Measurements from ENCODE around the gene VAV2. TPM values are rescaled to one million over a fixed set of nuclear protein-coding genes. Genes with fewer than 3 reads are reported as not detected.

The VAV2 gene
- total RNA-seq, 3 donors from 2014 or later = 29.4 to 34.8 (median 34.5) TPM

DNA sequence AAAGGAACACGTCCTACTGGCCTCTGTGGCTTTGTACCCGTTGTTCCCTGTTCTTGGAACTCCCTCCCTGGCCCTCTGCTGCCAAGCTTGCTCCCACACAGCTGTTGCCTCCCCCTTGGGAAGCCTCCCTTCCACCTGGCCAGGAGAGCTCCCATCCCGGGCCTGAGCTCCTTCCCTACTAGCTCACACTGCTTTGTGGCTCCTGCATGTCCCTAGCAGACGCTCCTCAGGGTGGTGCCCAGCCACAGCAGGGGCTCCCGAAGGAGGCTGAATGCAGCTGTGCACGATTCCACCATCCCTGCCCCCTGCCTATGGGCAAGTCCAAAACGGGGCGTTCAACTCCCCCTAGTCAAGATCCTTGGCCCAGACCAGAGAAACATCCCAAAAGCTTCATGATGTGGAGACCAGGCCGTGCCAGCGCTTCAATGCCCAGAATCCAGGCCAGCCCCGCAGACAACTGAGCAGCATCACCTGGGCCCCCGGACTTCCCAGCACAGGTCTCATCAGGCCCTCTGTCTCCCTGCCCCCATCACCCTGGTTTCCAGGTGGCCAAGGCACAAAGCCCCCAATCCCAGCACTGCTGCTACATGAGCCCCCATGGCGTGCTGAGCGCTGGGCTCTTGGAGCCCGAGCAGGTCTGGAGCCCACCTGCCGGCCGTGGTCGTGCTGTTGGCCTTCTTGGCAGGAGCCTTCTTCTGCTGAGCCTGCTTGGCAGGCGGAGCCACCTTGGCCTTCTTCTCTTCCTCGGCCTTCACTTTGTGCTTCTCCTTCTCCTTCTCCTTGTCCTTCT, 47.5 kb upstream of the VAV2 start:
- DNase-seq (peak in 2 of 3 donors; percentile 10 to 33), ATAC-seq (no peak)
- H3K36me3 ChIP-seq (ENCODE audit: low read depth) = peaks cover 2% of the 10 kb centered on the region
- intact Hi-C loops (cut with DNase I, micrococcal nuclease) = no loop called here
- H3K9me3 ChIP-seq = no peaks in the 10 kb centered on the region
- H3K4me1 ChIP-seq (ENCODE audit: low read depth) = no peaks in the 10 kb centered on the region
- TF ChIP-seq, protein P1, sequence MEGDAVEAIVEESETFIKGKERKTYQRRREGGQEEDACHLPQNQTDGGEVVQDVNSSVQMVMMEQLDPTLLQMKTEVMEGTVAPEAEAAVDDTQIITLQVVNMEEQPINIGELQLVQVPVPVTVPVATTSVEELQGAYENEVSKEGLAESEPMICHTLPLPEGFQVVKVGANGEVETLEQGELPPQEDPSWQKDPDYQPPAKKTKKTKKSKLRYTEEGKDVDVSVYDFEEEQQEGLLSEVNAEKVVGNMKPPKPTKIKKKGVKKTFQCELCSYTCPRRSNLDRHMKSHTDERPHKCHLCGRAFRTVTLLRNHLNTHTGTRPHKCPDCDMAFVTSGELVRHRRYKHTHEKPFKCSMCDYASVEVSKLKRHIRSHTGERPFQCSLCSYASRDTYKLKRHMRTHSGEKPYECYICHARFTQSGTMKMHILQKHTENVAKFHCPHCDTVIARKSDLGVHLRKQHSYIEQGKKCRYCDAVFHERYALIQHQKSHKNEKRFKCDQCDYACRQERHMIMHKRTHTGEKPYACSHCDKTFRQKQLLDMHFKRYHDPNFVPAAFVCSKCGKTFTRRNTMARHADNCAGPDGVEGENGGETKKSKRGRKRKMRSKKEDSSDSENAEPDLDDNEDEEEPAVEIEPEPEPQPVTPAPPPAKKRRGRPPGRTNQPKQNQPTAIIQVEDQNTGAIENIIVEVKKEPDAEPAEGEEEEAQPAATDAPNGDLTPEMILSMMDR (IDR thresholded peaks at IDR 0.05) = no peak
- H3K4me3 ChIP-seq = no peak overlapping the region

DNA sequence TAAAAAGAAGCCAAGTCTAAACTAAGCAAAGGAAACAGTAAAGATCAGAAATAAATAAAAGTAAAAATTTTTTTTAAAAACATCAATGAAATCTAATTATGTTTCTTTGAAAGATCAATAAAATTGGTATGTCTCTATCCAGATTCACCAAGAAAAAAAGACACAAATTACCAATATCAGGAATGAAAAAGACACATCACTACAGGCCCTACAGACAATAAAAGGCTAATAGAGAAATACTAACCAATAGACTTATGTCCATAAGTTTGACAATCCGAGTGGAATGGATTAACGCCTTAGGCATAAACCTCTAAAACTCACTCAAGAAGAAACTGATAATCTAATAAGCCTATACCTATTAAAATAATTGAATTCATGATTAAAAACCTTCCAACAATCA, 45.5 kb upstream of the VAV2 start:
- Histone ChIP-seq H3K4me3 (no peak overlapping the region), H3K4me1 (ENCODE audit: low read depth) (no peaks in the 10 kb centered on the region), H3K9me3 (no peaks in the 10 kb centered on the region), H3K36me3 (ENCODE audit: low read depth) (peaks cover 4% of the 10 kb centered on the region)
- ATAC-seq (no peak), DNase-seq (no peak)
- intact Hi-C loops (cut with DNase I, micrococcal nuclease) = no loop called here
- TF ChIP-seq, protein P1 (IDR thresholded peaks at IDR 0.05) = no peak

DNA sequence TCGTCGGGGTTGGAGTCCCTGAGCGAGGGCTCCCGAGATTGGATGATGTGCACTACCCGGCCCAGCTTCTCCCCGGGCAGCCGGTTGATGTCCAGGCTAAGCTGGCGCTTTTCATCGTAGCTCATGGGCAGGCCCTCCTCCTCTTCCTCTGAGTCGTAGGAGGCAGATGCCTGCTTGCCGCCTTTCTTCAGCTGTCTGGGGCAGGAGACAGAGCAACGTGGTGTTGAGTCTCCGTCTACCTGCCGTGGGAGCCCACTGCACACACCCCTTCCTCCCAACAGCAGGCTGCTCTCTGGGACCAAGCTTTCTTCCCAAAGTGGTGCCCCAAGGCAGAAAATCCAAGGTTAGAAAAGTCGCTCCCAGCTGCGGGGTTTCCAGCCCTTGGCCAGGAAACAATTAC, 44.0 kb upstream of the VAV2 start:
- intact Hi-C loops (cut with DNase I, micrococcal nuclease) = no loop called here
- DNase-seq = no peak
- Histone ChIP-seq H3K9me3 (no peaks in the 10 kb centered on the region), H3K36me3 (ENCODE audit: low read depth) (peaks cover 7% of the 10 kb centered on the region), H3K4me3 (no peak overlapping the region), H3K4me1 (ENCODE audit: low read depth) (no peaks in the 10 kb centered on the region)
- ATAC-seq = no peak
- TF ChIP-seq, protein P1 (IDR thresholded peaks at IDR 0.05) = no peak

DNA sequence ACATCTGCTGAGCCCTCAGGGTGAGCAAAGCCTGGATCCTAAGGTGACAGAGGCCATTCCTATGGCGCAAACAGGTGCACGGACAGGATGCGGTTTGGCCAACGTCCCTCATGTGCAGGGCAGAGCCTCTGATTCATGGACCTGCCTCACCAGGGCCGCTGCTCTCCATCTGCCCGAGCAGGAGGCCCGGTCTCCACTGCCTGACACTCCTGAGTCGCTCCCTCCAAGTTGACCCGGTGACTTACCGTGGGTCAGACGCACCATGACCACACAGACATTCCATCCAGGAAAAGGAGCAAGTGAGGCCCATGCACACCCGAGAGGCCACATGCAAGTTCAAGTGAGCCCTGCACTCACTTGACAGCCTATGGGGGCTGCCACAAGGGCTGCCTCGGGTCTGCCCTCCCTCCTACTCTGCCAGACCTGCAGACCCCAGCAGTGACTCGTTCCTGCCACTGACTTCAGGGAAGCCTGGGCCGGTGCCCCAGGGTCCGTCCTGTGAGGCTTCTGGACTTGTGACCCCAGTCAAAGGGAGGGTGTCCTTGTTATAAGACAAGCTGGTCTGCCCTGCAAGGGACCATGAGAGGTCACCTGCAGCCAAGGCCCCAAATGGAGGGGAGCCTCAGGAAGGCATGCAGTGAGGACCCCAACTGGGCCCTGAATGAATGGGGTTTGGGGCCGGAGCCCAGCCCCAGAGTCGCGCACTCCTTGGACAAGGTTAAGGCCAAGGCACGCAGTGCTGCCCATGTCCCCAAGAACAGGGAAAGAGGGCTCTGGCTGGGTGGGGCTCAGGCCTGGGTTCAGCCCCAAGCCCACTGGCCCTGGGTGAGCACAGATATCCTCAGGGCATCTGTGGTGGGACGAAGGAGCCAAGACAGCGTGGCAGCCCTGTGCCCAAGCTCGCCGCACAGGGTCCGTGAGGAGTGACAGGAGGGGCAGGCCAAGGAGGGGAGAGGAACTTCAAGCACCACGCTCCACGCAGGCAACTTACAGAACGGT, 43.2 kb upstream of the VAV2 start:
- Histone ChIP-seq H3K4me1 (ENCODE audit: low read depth) (no peaks in the 10 kb centered on the region), H3K4me3 (no peak overlapping the region), H3K36me3 (ENCODE audit: low read depth) (peaks cover 7% of the 10 kb centered on the region), H3K9me3 (no peaks in the 10 kb centered on the region)
- peak in 1 of 3 donors; percentile 7 for DNase-seq
- no peak for ATAC-seq
- TF ChIP-seq, protein P1 (IDR thresholded peaks at IDR 0.05) = no peak
- intact Hi-C loops (cut with DNase I, micrococcal nuclease) = no loop called here

DNA sequence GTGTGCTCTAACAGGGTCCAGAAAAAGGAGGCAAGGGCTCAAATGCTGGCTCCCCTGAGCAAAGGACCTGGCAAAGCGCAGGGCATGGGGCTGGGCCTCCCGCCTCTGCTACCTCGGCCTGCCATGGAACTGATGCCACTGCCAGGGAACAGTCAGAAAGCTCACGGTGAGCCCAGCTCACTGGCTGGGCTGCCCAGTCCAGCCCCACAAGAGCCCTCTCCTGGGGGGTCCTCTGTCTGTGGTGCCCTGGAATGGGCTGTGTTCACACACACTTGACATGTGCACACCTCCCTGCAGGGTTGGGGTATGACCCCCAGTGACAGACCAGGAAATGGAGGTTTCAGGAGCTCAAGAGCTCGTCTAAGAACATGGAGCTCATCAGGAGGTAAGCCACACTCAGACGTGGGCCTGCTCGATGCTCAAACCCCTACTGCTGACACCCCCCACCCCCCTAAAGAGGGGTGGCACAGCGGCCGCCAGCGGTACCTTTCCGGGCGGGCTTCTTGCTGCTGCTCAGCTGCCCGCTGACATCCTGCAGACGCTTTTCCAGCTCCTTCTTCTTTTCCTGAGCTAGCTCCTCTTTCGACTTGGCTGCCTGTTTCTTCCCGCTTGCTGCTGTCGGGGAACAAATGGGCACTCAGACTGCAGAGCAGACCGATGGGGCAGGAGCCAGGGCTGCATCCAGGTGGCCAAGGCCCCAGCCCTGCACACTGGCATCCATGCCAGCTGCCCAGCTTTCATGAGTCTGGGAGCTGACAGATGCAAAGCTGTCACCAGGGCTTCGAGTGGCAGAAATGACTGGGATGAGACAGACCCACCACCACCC, 42.3 kb upstream of the VAV2 start:
- no peaks in the 10 kb centered on the region for H3K4me1 ChIP-seq (ENCODE audit: low read depth)
- no peak for ATAC-seq

More for the DNA sequence above, 42.3 kb upstream of the VAV2 start:
- intact Hi-C loops (cut with DNase I, micrococcal nuclease) = no loop called here
- DNase-seq = peak in 1 of 3 donors; percentile 11
- Histone ChIP-seq H3K4me3 (no peak overlapping the region), H3K36me3 (ENCODE audit: low read depth) (peaks cover 7% of the 10 kb centered on the region), H3K9me3 (no peaks in the 10 kb centered on the region)
- TF ChIP-seq, protein P1 (IDR thresholded peaks at IDR 0.05) = no peak
